ENCODE data around the gene SLC24A3.

Gene SLC24A3

GRCh38 chr20:19760371-19760721 is 547.9 kb downstream of the SLC24A3 start:
- no peak for DNase-seq

GRCh38 chr20:19761326-19761725 is 548.9 kb downstream of the SLC24A3 start:
- DNase-seq: no peak

- no peak for DNase-seq
These were observed 549.4 kb downstream of the SLC24A3 start for GRCh38 chr20:19761841-19762240.

- no peak for DNase-seq
These were observed 551.8 kb downstream of the SLC24A3 start for GRCh38 chr20:19764207-19764606.

- DNase-seq: no peak
These were observed 552.8 kb downstream of the SLC24A3 start for GRCh38 chr20:19765266-19765665.

GRCh38 chr20:19765913-19766312 is 553.5 kb downstream of the SLC24A3 start:
- no peak for DNase-seq

GRCh38 chr20:19767070-19767469 is 554.6 kb downstream of the SLC24A3 start:
- no peak for DNase-seq

GRCh38 chr20:19768325-19768842 is 555.9 kb downstream of the SLC24A3 start:
- DNase-seq: no peak

GRCh38 chr20:19769507-19769906 is 557.1 kb downstream of the SLC24A3 start:
- no peak for DNase-seq

- DNase-seq: no peak
These were observed 557.9 kb downstream of the SLC24A3 start for GRCh38 chr20:19770375-19770774.

- DNase-seq: no peak
These were observed 558.6 kb downstream of the SLC24A3 start for GRCh38 chr20:19771031-19771430.

Data from NCI-H510A (cell line).